Ramos (cell line): Measurements from ENCODE around the gene CHST15.

Experiments
- in situ Hi-C: fragments of 300-500 bp; cut with MboI; formaldehyde crosslinking; loops from one replicate; pipeline ENCODE4 v1.14.3; 2022; ENCODE audit warnings: low sequenced_read_pairs; ENCODE audit not compliant: unreplicated experiment

Gene CHST15

GRCh38 chr10:124086097-124086710 lies 7.2 kb downstream of the CHST15 start:
- in situ Hi-C loops: loop anchor here (25.0 kb wide), 1 partner anchor 526 kb away; no protein-coding TSS in a partner anchor

- in situ Hi-C loops: loop anchor here (25.0 kb wide), 1 partner anchor 527 kb away; no protein-coding TSS in a partner anchor
These were observed 7.7 kb downstream of the CHST15 start for GRCh38 chr10:124085680-124086079.

- in situ Hi-C loops: loop anchor here (25.0 kb wide), 1 partner anchor 528 kb away; no protein-coding TSS in a partner anchor
These were observed 8.7 kb downstream of the CHST15 start for GRCh38 chr10:124084708-124085107.

GRCh38 chr10:124083740-124084397 lies 9.5 kb downstream of the CHST15 start:
- in situ Hi-C loops: loop anchor here (25.0 kb wide), 1 partner anchor 528 kb away; no protein-coding TSS in a partner anchor

GRCh38 chr10:124083047-124083739 lies 10.2 kb downstream of the CHST15 start:
- in situ Hi-C loops: loop anchor here (25.0 kb wide), 1 partner anchor 529 kb away; no protein-coding TSS in a partner anchor

GRCh38 chr10:124082555-124082954 lies 10.8 kb downstream of the CHST15 start:
- in situ Hi-C loops: loop anchor here (25.0 kb wide), 1 partner anchor 530 kb away; no protein-coding TSS in a partner anchor

GRCh38 chr10:124081547-124082140 lies 11.8 kb downstream of the CHST15 start:
- in situ Hi-C loops: loop anchor here (25.0 kb wide), 1 partner anchor 531 kb away; no protein-coding TSS in a partner anchor

- in situ Hi-C loops: loop anchor here (10.0 to 25.0 kb wide), 2 partner anchors 455 to 532 kb away; no protein-coding TSS in a partner anchor
These were observed 13.5 kb downstream of the CHST15 start for GRCh38 chr10:124079864-124080263.

- in situ Hi-C loops: loop anchor here (10.0 to 25.0 kb wide), 2 partner anchors 456 to 534 kb away; no protein-coding TSS in a partner anchor
These were observed 14.7 kb downstream of the CHST15 start for GRCh38 chr10:124078714-124079113.

- in situ Hi-C loops: loop anchor here (10.0 to 25.0 kb wide), 2 partner anchors 457 to 534 kb away; no protein-coding TSS in a partner anchor
These were observed 15.4 kb downstream of the CHST15 start for GRCh38 chr10:124078028-124078427.

GRCh38 chr10:124077208-124077993 lies 16.0 kb downstream of the CHST15 start:
- in situ Hi-C loops: loop anchor here (10.0 to 25.0 kb wide), 2 partner anchors 457 to 535 kb away; no protein-coding TSS in a partner anchor

- in situ Hi-C loops: loop anchor here (10.0 to 25.0 kb wide), 2 partner anchors 459 to 536 kb away; no protein-coding TSS in a partner anchor
These were observed 17.2 kb downstream of the CHST15 start for GRCh38 chr10:124076148-124076733.

- in situ Hi-C loops: loop anchor here (10.0 to 25.0 kb wide), 2 partner anchors 459 to 537 kb away; no protein-coding TSS in a partner anchor
These were observed 18.0 kb downstream of the CHST15 start for GRCh38 chr10:124075231-124075955.

GRCh38 chr10:124074501-124075109 lies 18.8 kb downstream of the CHST15 start:
- in situ Hi-C loops: loop anchor here (10.0 to 25.0 kb wide), 2 partner anchors 460 to 538 kb away; no protein-coding TSS in a partner anchor

- in situ Hi-C loops: loop anchor here (10.0 kb wide), 1 partner anchor 461 kb away; no protein-coding TSS in a partner anchor
These were observed 19.4 kb downstream of the CHST15 start for GRCh38 chr10:124073978-124074377.

- in situ Hi-C loops: loop anchor here (10.0 kb wide), 1 partner anchor 462 kb away; no protein-coding TSS in a partner anchor
These were observed 20.9 kb downstream of the CHST15 start for GRCh38 chr10:124072541-124072940.

GRCh38 chr10:124072106-124072505 lies 21.3 kb downstream of the CHST15 start:
- in situ Hi-C loops: loop anchor here (10.0 kb wide), 1 partner anchor 463 kb away; no protein-coding TSS in a partner anchor
